MG63 (cell line): ENCODE measurements around the gene SLC38A3. TPM values are rescaled to one million over a fixed set of nuclear protein-coding genes. Genes with fewer than 3 reads are reported as not detected.
A peak's percentile ranks its signal among the peaks of the same experiment; 100 is the strongest.
"Not testable (repeated sequence)": the region's sequence is repeated elsewhere in the genome, so short reads cannot be mapped to it uniquely, and the experiment has no call there.

ENCODE experiments used
- DNase-seq: peaks from one replicate; pipeline ENCODE4 v3.0.0-alpha.2; 2020
- H3K27me3 ChIP-seq: fragments of 250-450 bp; sonication (Bioruptor Pico); 2 replicates; pipeline ENCODE4 v1.5.1; 2020; ENCODE audit warnings: mild to moderate bottlenecking, moderate library complexity
- H3K36me3 ChIP-seq: fragments of 250-450 bp; sonication (Bioruptor Pico); 2 replicates; pipeline ENCODE4 v1.5.1; 2020; ENCODE audit warnings: mild to moderate bottlenecking, moderate library complexity
- H3K4me3 ChIP-seq: fragments of 250-450 bp; sonication (Bioruptor Pico); 2 replicates; pipeline ENCODE4 v1.5.1; 2020; ENCODE audit warnings: mild to moderate bottlenecking, moderate library complexity
- H3K9me3 ChIP-seq: fragments of 250-450 bp; sonication (Bioruptor Pico); 2 replicates; pipeline ENCODE4 v1.5.1; 2020; ENCODE audit warnings: mild to moderate bottlenecking, moderate library complexity
- total RNA-seq: library from RNA; depleted of rRNA; stranded (reverse); fragments of >200 nt; shearing (Covaris generic); gene quantifications from 2 replicates; pipeline ENCODE4 v1.2.3, GENCODE V29; 2014; ENCODE audit warnings: low replicate concordance

The SLC38A3 gene
- total RNA-seq, 1 experiment from 2014 or later = not detected

DNA sequence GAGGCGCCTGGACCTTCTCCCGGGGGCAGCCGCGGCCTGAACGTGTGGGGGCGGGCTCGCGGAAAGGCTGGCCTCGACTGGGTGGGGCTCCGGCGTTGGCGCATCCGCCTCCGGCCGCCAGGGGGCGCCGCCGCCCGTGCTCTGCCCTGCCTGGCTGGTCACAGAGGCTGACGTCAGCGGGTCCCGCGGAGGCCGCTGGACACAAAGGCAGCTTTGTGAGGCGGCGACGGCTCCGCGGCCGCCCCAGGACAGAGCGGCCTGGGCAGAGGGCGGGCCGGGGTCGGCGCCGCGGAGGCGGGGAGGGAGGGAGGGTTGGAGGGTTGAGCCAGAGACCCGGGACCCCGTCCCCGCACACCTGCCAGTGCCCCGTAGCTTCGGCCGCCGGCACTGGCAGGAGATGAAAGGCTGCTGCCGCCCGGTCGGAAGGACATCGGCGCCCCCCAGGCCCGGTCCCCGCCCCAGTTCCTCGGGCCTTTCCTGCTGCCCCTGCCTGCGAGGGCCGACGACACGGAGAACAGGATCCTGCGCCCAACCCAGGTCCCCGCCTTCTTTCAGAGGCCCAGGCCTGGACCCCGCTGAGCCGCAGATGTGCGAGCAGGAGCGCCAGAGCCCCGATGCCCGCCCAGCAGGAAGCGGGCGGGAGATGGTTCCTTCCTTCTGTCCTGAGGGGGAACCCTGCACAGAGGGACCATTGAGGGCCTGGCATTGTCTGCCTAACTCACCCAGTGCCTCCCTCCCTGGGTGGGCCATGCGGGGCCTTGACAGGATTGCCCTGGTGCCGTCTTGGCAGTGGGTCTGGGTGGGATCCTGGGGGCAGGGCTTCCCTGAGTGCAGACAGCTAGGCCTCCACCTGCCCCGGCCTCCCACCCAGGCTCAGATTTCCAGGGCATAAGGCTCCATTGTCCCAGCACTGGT is 55.2 kb downstream of the SLC38A3 start:
- Histone ChIP-seq H3K27me3 (no peaks in the 10 kb centered on the region), H3K36me3 (peaks cover 8% of the 10 kb centered on the region), H3K9me3 (no peaks in the 10 kb centered on the region), H3K4me3 (peak overlapping the region; percentile 54)
- peak; percentile 88 for DNase-seq

DNA sequence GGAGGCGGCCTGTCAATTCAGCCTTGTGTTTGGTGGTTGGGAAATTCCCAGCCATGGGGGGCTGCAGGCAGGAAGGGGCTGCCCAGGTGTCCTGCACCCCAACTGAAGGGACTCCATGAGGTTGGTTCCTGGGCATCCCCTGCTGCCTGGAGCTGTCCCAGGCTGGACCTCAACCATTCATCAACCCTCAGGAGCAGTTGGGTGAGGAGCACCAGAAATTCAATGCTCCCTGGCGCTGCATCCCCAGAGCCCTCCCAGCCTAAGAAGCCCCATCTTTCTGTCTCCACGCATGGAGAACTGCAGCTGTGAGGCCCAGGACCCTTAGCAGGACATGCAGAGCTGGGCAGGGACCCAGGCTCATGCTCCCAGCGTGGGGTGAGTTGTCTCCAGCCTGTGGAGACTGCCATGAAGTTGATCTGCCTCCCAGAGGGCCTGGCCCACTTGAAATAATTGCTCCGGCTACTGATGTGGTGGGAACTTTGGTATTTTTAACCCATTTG is 55.9 kb downstream of the SLC38A3 start:
- Histone ChIP-seq H3K9me3 (no peaks in the 10 kb centered on the region), H3K36me3 (peaks cover 8% of the 10 kb centered on the region), H3K4me3 (peak overlapping the region; percentile 54), H3K27me3 (no peaks in the 10 kb centered on the region)
- DNase-seq = no peak

DNA sequence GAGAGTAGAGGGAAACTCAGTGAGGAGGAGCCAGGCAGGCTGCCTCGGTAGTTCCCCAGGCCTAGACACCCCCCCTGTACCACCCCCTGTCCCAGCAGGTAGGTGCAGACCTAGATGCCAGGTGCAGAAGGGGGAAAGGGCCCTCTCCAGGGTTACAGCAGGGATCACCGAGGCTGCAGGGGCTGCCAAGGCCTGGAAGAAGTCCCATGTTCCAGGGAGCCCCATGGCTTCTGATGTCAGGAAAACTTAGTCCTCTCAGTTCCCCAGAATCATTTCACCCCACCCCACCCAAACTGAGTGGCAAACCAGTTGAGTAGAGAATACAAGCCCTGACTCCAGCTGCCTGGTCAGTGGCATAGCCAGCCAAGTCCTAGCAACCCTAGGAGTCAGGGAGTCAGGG is 56.4 kb downstream of the SLC38A3 start:
- DNase-seq = no peak
- Histone ChIP-seq H3K27me3 (no peaks in the 10 kb centered on the region), H3K4me3 (no peak overlapping the region), H3K9me3 (no peaks in the 10 kb centered on the region), H3K36me3 (peaks cover 7% of the 10 kb centered on the region)

DNA sequence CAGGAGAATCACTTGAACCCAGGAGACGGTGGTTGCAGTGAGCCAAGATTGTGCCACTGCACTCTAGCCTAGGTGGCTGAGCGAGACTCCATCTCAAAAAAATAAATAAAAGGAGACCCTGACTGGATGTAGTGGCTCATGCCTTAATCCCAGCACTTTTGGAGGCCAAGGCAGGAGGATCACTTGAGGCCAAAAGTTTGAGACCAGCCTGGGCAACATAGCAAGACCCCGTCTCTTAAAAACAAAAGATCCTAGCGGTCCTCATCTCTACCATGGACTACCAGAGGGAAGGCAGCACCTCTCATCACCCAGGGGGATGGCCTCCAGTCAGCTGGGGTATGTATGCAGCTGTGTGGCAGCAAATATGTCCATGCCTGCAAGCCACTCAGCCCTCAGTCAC is 57.1 kb downstream of the SLC38A3 start:
- H3K9me3 ChIP-seq, DNase-seq, H3K27me3 ChIP-seq, H3K36me3 ChIP-seq, H3K4me3 ChIP-seq: not testable (repeated sequence)

DNA sequence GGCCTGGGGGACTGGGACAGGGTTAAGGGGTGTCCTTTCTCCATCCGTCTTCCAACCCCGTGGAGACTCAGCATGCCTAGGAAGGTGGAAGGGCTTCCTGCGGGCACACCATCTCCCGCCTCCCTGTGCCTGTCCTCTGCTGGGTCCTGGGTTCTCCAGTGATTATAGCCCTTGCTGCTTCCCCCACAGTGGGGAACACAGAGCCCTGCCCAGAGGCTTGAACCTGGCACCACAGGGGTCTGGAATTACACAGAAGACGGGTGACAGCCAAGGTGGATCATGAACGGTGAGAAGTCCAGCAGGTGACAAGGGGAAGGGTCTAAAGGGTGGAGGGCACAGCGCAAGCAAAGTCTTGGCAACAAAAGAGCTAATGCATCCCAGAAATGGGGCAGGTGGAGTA is 57.7 kb downstream of the SLC38A3 start:
- no peaks in the 10 kb centered on the region for H3K27me3 ChIP-seq
- H3K9me3 ChIP-seq = no peaks in the 10 kb centered on the region
- H3K36me3 ChIP-seq = no peaks in the 10 kb centered on the region; the same call in 1 of the 2 replicates
- H3K4me3 ChIP-seq = no peak overlapping the region
- no peak for DNase-seq

DNA sequence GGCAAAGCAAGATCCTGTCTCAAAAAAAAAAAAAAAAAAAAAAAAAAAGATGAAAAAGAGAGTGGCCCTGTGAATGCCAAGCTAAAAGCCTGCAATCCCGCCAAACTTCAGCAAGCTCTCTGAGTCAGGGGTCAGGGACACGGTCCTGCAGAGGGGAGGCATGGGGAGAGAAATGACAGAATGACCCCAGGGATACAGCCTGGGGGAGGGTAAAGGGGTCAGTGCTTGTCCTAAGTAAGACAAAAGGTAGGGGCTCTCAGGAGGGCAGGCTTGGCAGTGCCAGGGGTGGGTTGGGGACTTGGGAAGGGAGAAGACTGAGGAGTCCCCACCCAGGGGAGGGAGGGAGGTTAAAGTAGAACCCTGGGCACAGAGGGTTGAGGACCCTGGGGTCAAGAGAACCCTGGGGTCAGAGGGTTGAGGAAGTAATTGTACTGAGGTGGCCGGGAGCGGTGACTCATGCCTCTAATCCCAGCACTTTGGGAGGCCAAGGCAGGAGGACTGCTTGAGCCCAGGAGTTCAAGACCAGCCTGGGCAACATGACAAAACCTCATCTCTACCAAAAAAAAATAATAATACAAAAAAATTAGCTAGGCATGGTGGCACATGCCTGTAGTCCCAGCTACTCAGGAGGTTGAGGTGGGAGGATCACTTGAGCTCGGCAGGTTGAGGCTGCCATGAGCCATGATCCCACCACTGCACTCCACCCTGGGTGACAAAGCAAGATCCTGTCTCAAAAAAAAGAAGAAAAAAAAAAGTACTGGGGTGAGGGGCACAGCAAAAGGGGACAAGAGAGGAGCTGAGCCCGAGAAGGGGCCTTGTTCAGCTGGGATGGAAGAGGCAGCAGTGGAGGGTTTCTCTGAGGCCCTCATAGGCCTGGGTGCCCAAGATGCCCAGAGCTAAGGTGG is 58.7 kb downstream of the SLC38A3 start:
- peak; percentile 72 for DNase-seq

DNA sequence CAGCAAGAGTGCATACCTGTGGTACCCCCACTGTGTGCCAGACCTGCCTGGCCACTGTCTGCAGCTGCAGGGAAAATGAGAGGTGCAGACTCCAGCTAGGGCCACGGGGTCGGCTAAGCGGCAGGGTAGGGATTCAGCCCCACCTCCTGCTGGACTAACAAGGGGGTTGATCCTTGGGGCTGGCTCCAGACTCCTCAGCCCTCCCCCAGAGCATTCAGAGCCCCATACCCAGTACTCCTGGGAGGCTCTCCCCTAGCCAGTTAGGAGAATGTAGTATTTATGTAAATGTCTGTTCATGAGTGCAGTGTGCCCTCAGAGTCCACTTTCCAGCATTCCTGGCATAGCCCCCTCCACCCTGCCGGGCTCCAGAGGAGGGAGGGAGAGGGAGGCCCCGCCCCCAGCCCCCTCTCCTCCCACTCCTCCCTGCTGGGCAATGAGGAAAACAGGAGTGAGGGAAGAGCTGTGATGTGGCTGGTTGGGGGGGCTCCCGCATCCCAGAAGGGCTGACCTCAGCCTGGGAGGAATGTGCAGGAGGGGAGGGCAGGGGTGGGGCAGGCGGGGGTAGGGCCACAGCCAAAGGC is 59.4 kb downstream of the SLC38A3 start:
- no peak overlapping the region for H3K4me3 ChIP-seq
- H3K9me3 ChIP-seq = no peaks in the 10 kb centered on the region
- H3K27me3 ChIP-seq = no peaks in the 10 kb centered on the region
- H3K36me3 ChIP-seq = no peaks in the 10 kb centered on the region
- DNase-seq = peak; percentile 93

More for the DNA sequence above, 58.7 kb downstream of the SLC38A3 start:
- H3K4me3 ChIP-seq = no peak overlapping the region
- no peaks in the 10 kb centered on the region for H3K36me3 ChIP-seq
- no peaks in the 10 kb centered on the region for H3K27me3 ChIP-seq
- H3K9me3 ChIP-seq = no peaks in the 10 kb centered on the region

DNA sequence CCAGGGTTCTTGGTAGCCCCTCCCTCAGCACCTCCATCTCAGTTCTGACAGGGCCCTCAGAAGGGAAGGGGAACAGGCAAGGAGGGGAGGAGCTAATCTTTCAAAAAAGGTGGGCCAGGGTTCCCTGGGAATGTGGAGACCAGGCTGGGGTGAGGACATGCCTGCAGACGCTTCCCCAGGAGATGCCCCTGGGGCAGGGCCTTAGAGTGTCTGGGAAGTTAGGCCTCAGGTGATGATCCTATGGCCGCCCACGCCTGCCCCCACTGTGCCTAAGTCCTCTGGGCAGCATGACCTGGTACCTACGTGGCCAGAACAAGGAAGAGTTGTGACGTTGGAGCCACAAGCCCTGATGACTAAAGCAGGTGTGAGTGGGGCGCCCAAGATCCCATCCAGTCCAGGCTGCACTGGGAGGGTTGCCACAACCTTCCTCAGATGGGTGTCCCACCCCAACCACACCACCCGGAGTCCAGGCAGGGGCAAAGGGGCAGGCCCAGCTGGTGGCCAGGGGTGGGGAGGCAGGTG is 60.0 kb downstream of the SLC38A3 start:
- DNase-seq = no peak
- H3K36me3 ChIP-seq = no peaks in the 10 kb centered on the region
- H3K4me3 ChIP-seq = no peak overlapping the region
- no peaks in the 10 kb centered on the region for H3K9me3 ChIP-seq
- H3K27me3 ChIP-seq = no peaks in the 10 kb centered on the region

DNA sequence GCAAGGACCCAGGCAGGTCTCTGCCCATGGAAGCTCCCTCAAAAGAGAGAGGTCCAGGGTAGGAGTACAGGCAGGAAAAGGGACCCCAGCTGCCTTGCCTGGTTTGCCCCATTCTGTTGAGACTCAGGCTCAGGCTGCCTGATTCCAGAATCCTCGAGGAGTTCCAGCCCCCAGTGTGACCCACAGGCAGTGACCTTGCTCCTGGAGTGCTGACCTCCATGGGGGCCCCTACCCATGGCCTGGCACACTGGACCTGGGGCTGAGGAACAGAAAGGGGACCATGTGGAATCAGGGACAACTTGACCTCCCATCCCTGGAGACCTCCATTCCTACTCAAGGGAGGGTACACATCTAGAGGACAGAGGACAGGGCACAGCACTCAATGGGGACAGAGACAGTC is 60.5 kb downstream of the SLC38A3 start:
- H3K4me3 ChIP-seq = no peak overlapping the region
- DNase-seq = no peak
- no peaks in the 10 kb centered on the region for H3K9me3 ChIP-seq
- no peaks in the 10 kb centered on the region for H3K27me3 ChIP-seq
- H3K36me3 ChIP-seq = no peaks in the 10 kb centered on the region

DNA sequence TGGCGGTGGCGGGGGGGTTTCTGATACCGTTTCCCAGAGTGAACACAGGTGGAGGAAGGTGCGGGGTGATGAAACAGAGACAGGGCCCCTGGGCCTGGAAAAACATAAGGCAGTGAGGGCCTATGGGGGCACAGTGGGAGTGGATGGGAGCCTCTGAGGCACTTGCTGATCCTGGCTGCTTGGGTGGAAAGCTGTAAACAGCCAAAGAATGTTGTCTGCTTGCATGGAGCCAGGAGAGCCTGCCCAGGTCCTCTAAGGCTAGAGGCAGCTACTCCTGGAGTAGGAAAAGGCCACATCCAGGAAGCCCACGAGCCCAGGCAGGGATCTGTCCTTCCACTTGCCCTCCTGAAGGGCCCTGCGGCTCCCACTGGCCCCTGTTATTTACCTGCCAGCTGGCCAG is 60.9 kb downstream of the SLC38A3 start:
- H3K4me3 ChIP-seq = no peak overlapping the region

DNA sequence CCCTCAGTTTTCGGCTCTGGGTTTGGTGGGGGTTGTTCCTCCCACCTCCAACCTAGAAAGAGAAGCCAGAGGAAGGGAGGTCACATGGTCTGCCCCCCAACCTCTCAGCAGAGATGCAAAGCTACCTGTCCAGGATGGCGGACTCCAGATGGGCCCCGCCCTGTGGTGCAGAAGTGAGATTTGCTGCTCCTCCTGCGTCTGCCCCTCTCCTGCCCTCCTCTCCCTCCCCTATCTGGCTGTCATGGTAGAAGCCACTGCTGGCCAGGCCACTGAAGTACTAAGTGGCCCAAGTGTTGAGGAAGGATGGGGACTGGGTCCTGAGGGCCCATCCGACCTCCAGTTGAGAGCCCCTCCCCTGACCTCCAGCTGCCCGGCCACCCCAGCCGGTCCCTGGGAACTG is 61.8 kb downstream of the SLC38A3 start:
- Histone ChIP-seq H3K27me3 (no peaks in the 10 kb centered on the region), H3K4me3 (no peak overlapping the region), H3K36me3 (no peaks in the 10 kb centered on the region), H3K9me3 (no peaks in the 10 kb centered on the region)
- DNase-seq = no peak

More for the DNA sequence above, 60.9 kb downstream of the SLC38A3 start:
- H3K36me3 ChIP-seq = no peaks in the 10 kb centered on the region
- no peaks in the 10 kb centered on the region for H3K27me3 ChIP-seq
- no peaks in the 10 kb centered on the region for H3K9me3 ChIP-seq
- no peak for DNase-seq

DNA sequence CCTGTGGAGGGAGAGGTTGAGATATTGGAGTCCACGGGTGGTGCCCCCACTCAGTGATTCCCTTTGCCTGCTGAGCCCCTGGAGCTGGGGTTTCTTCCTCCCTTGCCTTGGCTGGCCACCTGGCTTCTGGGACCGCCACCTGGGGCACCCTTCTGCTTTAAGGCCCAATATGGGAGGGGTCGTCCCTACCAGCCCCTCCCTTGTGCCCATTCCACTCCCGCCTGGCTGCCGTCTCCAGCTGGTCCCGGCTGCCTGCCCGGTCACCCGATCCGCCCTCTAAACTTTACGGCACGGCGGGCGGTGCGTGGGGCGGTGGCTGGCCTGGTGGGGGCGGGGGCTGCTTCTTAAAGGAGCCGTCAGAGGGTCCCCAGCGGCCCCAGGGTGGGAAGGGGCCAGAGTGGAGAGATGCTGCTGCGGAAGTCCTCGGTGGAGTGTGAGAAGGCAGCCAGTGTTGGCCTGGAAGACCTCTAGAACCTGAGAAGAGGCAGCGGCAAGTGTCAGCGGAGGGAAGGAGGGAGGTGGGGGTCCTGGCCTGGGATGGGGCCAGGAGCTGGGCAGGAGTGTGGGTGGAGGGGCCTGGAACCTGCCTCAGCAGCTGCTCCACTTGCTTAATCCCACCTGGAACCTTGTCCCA is 62.3 kb downstream of the SLC38A3 start:
- DNase-seq = peak; percentile 53
- H3K36me3 ChIP-seq = no peaks in the 10 kb centered on the region
- H3K27me3 ChIP-seq = no peaks in the 10 kb centered on the region
- peak overlapping the region; percentile 6; the same call in 1 of the 2 replicates for H3K4me3 ChIP-seq
- no peaks in the 10 kb centered on the region for H3K9me3 ChIP-seq

DNA sequence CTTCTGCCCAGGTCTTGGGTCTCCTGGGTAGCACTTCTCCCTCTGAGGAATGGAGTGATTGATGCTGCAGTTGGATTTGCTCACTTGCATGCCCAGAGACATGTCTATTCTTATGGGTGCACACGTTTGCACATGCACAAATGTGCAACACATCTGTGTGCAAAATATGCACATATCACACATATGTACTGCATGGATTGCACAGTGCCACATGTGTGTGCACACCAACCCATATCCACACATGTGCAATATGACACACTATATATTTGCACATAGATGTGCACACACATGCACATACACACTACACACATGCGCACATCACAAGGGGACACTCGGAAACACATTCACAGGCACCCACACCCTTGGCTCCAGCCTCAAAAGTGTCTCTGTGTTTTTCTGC is 63.2 kb downstream of the SLC38A3 start:
- Histone ChIP-seq H3K27me3 (no peaks in the 10 kb centered on the region), H3K4me3 (no peak overlapping the region), H3K36me3 (no peaks in the 10 kb centered on the region)

DNA sequence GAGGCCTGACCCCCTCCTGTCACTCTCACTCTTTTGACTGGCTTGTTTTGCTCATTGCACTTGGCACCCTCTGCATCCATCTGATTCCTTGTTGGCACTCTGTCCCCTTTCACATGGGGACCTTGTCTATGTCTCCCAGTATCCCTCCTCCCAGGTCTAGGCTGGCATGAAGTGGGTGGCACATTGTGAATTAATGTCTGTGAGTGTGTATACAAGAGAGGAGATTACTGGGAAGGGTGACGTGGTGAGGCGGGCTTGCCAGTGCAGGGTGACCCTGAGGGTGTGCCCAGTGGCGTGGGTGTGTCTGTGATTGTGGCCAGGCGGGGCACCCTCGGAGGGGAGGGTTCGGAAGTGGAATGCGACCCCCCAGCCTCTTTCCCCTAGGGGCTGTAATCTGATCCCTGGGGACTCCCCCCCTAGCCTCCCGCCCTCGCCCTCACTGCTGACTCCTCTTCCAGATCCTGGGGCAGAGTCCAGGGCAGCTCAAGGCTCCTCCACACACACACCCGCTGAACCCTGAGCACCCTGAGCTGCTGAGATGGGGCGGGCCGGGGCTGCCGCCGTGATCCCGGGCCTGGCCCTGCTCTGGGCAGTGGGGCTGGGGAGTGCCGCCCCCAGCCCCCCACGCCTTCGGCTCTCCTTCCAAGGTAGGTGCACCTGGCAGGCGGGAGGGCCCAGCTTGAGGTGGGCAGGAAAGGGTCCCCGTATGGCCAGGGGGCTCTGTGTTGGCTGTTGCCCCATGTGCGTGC is 63.8 kb downstream of the SLC38A3 start, which contains the start of gene SEMA3B:
Gene SEMA3B, plus strand, starts transcription at position 445 of the 749 bp plus-strand sequence. Its CDS starts 94 bp downstream, at position 539.
- Histone ChIP-seq H3K27me3 (no peaks in the 10 kb centered on the region), H3K9me3 (no peaks in the 10 kb centered on the region), H3K36me3 (no peaks in the 10 kb centered on the region), H3K4me3 (peak within 1 kb of the TSS; percentile 36)
- DNase-seq = peak; percentile 84

More for the DNA sequence above, 63.2 kb downstream of the SLC38A3 start:
- DNase-seq = no peak
- H3K9me3 ChIP-seq = no peaks in the 10 kb centered on the region

DNA sequence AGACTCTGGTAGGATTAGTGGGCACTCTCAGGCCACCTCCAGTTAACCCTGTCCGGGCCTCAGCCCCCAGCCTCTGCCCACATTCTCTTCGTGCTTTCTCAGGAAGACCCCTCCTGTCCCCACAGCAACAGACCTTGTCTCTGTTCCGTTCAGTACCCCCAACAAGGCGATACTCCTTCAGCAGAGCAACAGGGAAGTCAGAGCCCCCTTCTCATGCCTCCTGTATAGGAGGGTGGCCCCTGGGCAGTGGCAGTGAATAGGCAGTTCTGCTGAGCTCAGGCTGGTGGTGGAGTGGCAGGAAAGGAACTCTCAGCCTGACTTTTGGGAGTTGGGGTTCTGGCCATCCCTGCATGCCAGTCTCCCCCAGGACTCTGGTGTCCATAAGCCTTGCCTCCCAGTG is 64.4 kb downstream of the SLC38A3 start:
- DNase-seq = no peak
- peak overlapping the region; percentile 36 for H3K4me3 ChIP-seq
- H3K9me3 ChIP-seq = no peaks in the 10 kb centered on the region
- H3K36me3 ChIP-seq = no peaks in the 10 kb centered on the region
- H3K27me3 ChIP-seq = no peaks in the 10 kb centered on the region
